HG03520 (cell line): ENCODE data around the gene MARVELD1.

Source experiments
- ATAC-seq: cut with Tn5 transposase; IDR thresholded peaks from one replicate; pipeline ENCODE4 v1.9.1; 2021; ENCODE audit warnings: mild to moderate bottlenecking, moderate library complexity; ENCODE audit not compliant: unreplicated experiment

Gene MARVELD1

DNA sequence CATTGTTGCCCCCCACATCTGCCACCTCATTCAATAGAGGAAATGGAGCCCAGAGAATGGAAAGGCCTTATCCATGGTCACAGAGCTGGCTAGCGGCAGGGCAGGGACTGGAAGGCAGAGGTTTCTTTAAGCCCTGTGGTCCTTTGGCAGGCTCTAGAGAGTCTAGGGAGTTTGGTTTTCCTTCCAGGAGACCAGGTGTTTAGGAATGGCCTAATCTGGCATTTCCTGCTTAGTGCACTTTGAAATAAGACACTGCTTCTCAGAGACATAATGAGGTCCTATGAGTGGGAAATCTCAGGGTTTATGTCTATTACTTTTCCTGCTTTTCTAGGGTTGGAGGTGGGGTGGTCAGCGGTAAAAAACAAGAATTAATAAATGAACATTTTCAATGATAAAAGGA, 6.1 kb downstream of the MARVELD1 start:
- ATAC-seq, result no peak

DNA sequence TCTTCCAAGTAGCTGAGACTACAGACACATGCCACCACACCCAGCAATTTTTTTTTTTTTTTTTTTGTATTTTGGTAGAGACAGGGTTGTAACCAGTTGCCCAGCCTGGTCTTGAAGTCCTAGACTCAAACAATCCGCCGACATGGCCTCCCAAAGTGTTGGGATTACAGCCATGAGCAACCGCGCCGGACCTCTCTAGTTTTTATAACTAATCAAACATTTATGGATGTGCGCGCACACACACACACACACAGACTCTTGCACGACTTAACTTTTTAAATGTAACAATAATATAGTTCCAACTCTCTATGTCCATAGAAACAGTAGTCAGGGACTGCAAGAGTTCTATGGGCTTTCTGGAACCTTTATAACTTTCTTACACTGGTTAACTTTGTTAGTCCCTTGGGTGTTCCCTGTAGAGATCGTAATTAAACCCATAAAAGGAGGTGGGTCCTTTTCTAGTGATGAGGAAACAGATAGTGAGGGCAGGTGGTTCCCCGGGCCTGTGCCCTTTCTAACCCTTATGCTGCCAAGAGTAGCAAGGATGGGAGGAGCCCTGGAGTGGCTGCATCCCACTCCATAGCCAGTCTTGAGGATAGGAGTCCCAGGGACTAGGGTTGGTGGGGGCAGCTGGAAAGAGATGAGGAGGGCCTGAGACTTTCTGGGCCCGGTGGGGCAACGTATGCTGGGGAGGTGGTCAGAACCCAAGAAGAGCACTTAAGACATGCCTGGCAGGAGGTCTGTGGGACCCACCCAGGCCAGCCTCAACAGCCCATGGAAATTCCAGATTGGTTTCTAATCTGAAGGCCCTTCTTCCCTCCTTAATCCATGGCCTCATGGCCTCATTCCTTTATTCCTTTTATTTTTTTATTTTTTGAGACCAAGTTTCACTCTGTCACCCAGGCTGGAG, 8.6 kb downstream of the MARVELD1 start:
- no peak for ATAC-seq

- no peak for ATAC-seq
These were observed 9.5 kb downstream of the MARVELD1 start for GRCh38 chr10:97723001-97723400.

- ATAC-seq, result no peak
These were observed 10.9 kb downstream of the MARVELD1 start for GRCh38 chr10:97724341-97724941.

DNA sequence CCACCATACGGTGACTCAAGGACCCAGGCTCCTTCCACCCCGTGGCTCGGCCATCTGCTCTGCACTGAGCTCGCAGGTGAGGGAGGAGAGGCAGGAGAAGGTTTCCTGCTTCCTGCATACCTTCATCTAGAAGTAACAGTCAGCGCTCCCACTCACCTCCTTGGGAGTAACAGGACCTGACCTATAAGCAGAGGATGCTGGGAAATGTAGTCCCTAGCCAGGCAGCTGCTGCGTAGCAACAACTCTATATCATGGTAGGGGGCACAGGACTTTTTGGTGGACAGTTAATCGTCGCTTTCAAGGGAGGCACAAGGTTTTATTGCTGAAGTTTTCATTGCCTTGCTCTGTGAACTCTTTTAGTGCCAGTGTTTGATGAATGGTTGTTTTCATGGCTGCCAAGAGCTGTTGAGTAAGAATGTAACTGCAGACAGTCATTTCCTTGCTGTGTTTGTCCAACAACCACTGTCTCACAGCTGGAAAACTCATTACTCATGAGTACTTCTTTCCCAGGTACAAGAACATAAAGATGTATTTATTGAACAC, 13.2 kb downstream of the MARVELD1 start:
- ATAC-seq, result no peak

- no peak for ATAC-seq
These were observed 15.5 kb downstream of the MARVELD1 start for GRCh38 chr10:97729014-97729413.

GRCh38 chr10:97731346-97732051, 18.0 kb downstream of the MARVELD1 start:
- no peak for ATAC-seq

DNA sequence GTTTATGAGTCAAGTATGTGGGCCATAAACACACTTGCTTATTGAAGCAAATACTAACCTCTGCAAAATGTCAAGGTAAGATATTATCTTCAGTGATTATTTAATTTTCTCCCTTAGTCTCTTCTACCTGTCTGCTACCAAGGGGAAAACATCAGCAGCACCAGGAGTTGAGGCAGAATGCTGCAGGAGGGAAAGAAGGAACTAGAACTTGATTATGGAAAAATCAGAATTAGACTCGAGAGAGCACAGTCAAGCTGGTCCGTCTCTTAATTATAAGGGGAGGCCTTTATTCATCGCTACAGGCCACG, 18.5 kb downstream of the MARVELD1 start:
- no peak for ATAC-seq

DNA sequence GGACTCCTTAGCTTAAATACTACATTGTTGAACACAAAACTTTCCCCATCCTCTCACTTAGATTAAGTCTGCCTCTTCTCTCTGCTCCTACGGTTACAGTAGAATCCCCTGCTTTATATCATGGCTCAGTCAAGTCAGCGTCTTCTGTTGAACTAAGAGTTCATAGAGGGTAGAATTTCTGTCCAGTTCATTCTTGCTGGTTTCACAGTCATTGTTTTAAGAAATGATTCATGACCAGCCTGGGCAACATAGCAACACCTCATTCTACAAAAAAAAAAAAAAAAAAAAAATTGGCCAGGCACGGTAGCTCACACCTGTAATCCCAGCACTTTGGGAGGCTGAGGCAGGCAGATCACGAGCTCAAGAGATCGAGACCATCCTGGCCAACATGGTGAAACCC, 19.7 kb downstream of the MARVELD1 start:
- ATAC-seq, result no peak

DNA sequence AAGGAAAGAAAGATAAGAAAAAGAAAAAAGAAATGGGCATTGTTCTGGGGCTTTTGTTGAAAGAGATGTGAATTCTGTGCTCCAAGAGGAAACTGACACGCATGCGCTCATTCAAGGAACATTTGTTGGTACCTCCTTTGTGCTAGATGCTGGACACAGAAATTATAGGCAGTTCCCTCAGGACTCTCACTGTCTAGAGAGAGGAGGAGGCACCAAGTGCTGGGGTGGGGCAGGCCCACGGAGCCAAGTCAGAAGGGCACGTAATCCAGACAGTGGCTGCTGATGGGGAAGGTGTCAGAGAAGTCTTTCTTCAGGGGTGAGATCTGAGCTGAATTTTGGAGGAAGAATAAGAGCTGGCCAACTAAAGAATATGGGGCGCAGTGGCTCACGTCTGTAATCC, 20.5 kb downstream of the MARVELD1 start:
- ATAC-seq, result no peak

- ATAC-seq, result peak; percentile 42
These were observed 22.9 kb downstream of the MARVELD1 start for GRCh38 chr10:97736403-97736901.

GRCh38 chr10:97736902-97737769, 23.6 kb downstream of the MARVELD1 start, which contains the start of gene ZFYVE27:
Gene ZFYVE27 (plus strand): TSS chr10:97737128. CDS start chr10:97738478, 1,350 bp downstream.
- peak; percentile 76 for ATAC-seq

DNA sequence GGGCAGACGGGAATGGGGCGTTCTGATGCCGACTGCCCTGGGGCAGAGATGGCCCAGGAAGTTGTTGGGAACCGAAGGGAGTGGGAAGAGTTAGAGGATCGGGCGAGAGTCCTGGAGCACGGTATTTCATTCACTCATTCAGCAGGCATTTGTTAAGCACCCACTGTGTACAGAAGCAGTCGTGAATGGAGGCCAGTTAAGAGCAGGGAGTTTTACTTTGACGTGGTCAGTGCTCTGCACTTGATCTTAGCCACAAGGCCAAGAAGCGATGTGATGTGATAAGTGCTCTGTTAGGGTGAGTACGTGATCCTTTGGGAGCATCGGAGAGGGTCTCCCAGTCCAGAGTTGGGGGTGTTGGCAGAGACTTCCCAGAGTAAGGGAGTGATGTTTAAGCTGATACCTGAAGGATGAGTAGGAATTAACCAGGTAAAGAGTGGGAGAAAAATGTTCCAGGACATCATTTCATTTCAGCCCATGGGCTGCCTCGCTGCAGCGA, 24.3 kb downstream of the MARVELD1 start:
- ATAC-seq, result peak; percentile 17

DNA sequence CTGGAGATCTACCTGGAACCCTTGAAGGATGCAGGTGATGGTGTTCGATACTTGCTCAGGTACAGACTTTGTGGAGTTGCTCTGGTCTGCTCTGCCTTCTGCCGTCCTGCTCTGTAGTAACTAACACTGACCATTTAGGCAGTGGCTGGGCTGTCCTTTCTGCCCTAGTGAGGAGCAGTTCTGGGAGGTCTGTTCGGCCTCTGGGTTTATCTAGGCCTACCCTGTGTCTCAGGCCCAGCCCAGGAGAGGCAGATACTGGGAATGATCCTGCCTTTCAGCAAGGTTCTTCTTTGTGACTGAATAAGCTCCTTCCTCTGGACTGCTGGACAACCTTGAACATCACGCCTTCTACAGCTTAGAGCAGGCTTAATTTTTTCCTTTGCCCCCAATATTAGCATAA, 25.1 kb downstream of the MARVELD1 start:
- ATAC-seq, result no peak

DNA sequence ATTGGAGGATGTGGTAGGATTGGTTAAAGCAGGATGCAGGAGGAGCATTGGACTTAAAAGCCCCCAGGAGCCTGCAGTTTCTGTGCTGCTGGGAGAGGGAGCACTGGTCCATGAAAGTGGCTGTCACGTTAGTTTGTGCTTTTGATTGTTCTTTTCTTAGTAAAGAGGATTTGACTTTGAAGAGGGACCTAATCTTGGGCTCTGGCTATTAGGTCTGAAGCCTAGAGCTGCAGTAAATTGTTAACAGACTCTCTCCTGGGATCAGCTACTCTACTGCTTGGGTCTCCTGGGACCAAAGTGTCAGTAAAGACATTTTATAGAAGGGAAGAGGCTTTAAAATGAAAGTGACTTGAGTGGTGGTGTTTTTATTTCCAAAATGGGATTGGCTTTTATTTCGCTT, 27.1 kb downstream of the MARVELD1 start:
- ATAC-seq, result no peak

- no peak for ATAC-seq
These were observed 29.8 kb downstream of the MARVELD1 start for GRCh38 chr10:97743169-97743943.

- ATAC-seq, result no peak
These were observed 31.0 kb downstream of the MARVELD1 start for GRCh38 chr10:97744405-97745035.

GRCh38 chr10:97747573-97747972, 34.0 kb downstream of the MARVELD1 start:
- no peak for ATAC-seq

GRCh38 chr10:97748116-97748515, 34.6 kb downstream of the MARVELD1 start:
- ATAC-seq, result no peak
